ENCODE measurements around the gene MAP2K5.

The MAP2K5 gene

GRCh38 chr15:67771189-67771800 lies 228.8 kb downstream of the MAP2K5 start:
- no peak overlapping the region for H3K9ac ChIP-seq (ENCODE audit: low read depth, low read length)
- no peak overlapping the region for H3K27ac ChIP-seq (ENCODE audit: low read depth, low read length)
- H3K9me3 ChIP-seq (ENCODE audit: control insufficient read depth, insufficient read depth, low read length), result no peaks in the 10 kb centered on the region
- H3K4me1 ChIP-seq (ENCODE audit: control insufficient read depth, insufficient read depth, low read length), result peaks cover 67% of the 10 kb centered on the region
- no peaks in the 10 kb centered on the region for H3K27me3 ChIP-seq (ENCODE audit: control insufficient read depth, insufficient read depth, low read length)
- no peaks in the 10 kb centered on the region for H3K36me3 ChIP-seq (ENCODE audit: control insufficient read depth, insufficient read depth, low read length)
- no peak overlapping the region for H3K4me3 ChIP-seq (ENCODE audit: low read depth, low read length)

GRCh38 chr15:67774626-67775025 lies 232.1 kb downstream of the MAP2K5 start:
- Histone ChIP-seq H3K4me3 (ENCODE audit: low read depth, low read length) (no peak overlapping the region), H3K4me1 (ENCODE audit: control insufficient read depth, insufficient read depth, low read length) (peaks cover 59% of the 10 kb centered on the region), H3K9ac (ENCODE audit: low read depth, low read length) (no peak overlapping the region), H3K27me3 (ENCODE audit: control insufficient read depth, insufficient read depth, low read length) (no peaks in the 10 kb centered on the region), H3K36me3 (ENCODE audit: control insufficient read depth, insufficient read depth, low read length) (no peaks in the 10 kb centered on the region), H3K9me3 (ENCODE audit: control insufficient read depth, insufficient read depth, low read length) (no peaks in the 10 kb centered on the region), H3K27ac (ENCODE audit: low read depth, low read length) (no peak overlapping the region)

DNA sequence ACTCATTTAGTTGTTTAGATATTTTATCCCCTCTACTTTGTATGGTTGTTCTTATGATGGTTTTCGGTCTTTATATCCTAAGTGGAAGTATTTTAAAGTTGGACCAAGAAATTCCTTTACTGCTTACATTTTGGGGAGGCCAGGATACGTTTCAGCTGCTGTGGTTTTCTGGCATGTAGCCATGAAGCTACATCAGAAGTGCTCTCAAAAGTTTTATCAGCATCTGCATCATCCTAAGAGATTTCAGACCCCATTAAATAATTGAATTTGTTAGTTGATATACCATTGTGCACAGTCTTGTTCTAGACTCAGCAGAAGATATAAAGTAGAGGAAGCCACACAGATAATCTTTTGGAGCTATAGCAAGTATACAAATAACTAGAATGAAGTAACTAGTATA lies 232.7 kb downstream of the MAP2K5 start:
- Histone ChIP-seq H3K4me3 (ENCODE audit: low read depth, low read length) (no peak overlapping the region), H3K27me3 (ENCODE audit: control insufficient read depth, insufficient read depth, low read length) (no peaks in the 10 kb centered on the region), H3K36me3 (ENCODE audit: control insufficient read depth, insufficient read depth, low read length) (no peaks in the 10 kb centered on the region), H3K4me1 (ENCODE audit: control insufficient read depth, insufficient read depth, low read length) (peaks cover 52% of the 10 kb centered on the region), H3K9ac (ENCODE audit: low read depth, low read length) (no peak overlapping the region), H3K9me3 (ENCODE audit: control insufficient read depth, insufficient read depth, low read length) (no peaks in the 10 kb centered on the region), H3K27ac (ENCODE audit: low read depth, low read length) (no peak overlapping the region)

DNA sequence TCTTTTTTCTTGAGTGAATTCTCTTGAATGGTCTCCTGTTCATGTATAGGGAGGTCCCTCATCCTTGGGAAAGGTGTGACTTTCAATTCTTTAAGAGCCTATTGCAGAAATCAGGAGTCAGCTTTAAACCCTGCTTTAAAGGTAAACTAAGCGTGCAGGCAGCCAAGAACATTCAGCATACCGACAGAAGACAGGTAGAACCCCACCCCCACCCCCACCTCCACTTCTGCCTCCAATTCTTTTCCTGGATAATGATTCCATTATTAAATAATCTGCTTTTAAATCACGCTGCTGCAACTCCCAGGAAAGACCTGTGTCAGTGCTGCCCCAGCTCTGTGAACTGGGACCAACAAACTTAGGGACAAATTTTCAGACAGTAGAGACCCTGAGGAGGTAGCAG lies 233.5 kb downstream of the MAP2K5 start:
- Histone ChIP-seq H3K27me3 (ENCODE audit: control insufficient read depth, insufficient read depth, low read length) (no peaks in the 10 kb centered on the region), H3K9ac (ENCODE audit: low read depth, low read length) (no peak overlapping the region), H3K4me1 (ENCODE audit: control insufficient read depth, insufficient read depth, low read length) (peaks cover 49% of the 10 kb centered on the region), H3K36me3 (ENCODE audit: control insufficient read depth, insufficient read depth, low read length) (no peaks in the 10 kb centered on the region), H3K4me3 (ENCODE audit: low read depth, low read length) (no peak overlapping the region), H3K9me3 (ENCODE audit: control insufficient read depth, insufficient read depth, low read length) (no peaks in the 10 kb centered on the region), H3K27ac (ENCODE audit: low read depth, low read length) (no peak overlapping the region)

DNA sequence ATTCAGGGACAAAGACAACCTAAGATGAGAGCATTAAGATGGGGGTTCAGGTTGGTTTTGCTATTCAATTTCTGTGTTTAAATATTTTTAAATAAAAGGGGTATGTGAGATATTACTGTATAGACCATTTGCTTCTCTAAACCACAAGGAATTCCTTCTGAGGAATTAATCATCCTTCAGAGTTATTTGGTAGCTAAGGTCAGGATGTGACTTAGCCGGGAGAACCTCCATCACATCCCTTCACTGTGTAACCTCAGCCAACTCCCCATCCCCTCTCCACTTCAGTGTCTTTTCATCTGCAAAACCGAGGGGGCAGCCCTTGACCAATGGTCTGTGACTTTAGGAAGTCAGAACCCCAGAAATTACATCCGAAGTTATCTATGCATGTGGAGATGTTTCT lies 234.1 kb downstream of the MAP2K5 start:
- H3K4me3 ChIP-seq (ENCODE audit: low read depth, low read length), result no peak overlapping the region
- H3K4me1 ChIP-seq (ENCODE audit: control insufficient read depth, insufficient read depth, low read length), result peaks cover 48% of the 10 kb centered on the region
- H3K9ac ChIP-seq (ENCODE audit: low read depth, low read length), result no peak overlapping the region
- no peaks in the 10 kb centered on the region for H3K9me3 ChIP-seq (ENCODE audit: control insufficient read depth, insufficient read depth, low read length)
- H3K27ac ChIP-seq (ENCODE audit: low read depth, low read length), result no peak overlapping the region
- no peaks in the 10 kb centered on the region for H3K27me3 ChIP-seq (ENCODE audit: control insufficient read depth, insufficient read depth, low read length)
- H3K36me3 ChIP-seq (ENCODE audit: control insufficient read depth, insufficient read depth, low read length), result no peaks in the 10 kb centered on the region

GRCh38 chr15:67777071-67777470 lies 234.6 kb downstream of the MAP2K5 start:
- H3K4me1 ChIP-seq (ENCODE audit: control insufficient read depth, insufficient read depth, low read length), result peaks cover 48% of the 10 kb centered on the region
- no peak overlapping the region for H3K9ac ChIP-seq (ENCODE audit: low read depth, low read length)
- H3K36me3 ChIP-seq (ENCODE audit: control insufficient read depth, insufficient read depth, low read length), result no peaks in the 10 kb centered on the region
- H3K4me3 ChIP-seq (ENCODE audit: low read depth, low read length), result no peak overlapping the region
- no peak overlapping the region for H3K27ac ChIP-seq (ENCODE audit: low read depth, low read length)
- no peaks in the 10 kb centered on the region for H3K27me3 ChIP-seq (ENCODE audit: control insufficient read depth, insufficient read depth, low read length)
- H3K9me3 ChIP-seq (ENCODE audit: control insufficient read depth, insufficient read depth, low read length), result no peaks in the 10 kb centered on the region

DNA sequence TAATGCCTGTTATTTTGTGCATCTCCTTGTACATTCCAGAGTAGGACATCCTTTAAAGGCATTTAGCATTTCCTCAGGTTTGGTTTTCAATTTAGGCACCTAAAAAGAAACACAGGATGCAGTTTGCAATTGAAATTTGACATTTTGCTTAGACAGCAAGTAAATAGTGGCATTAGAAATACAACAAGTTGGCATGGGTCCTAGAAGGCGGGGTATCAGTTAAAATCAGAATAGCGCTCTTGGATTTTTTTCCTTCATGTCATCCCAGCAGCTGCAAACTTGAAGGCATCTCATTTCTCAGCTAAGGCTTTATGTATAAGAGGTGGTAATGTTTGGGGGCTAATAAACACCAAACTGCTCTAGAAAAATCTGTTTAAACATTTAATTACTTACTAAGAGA lies 235.3 kb downstream of the MAP2K5 start:
- H3K4me3 ChIP-seq (ENCODE audit: low read depth, low read length), result no peak overlapping the region
- H3K4me1 ChIP-seq (ENCODE audit: control insufficient read depth, insufficient read depth, low read length), result peaks cover 50% of the 10 kb centered on the region
- no peaks in the 10 kb centered on the region for H3K36me3 ChIP-seq (ENCODE audit: control insufficient read depth, insufficient read depth, low read length)
- H3K9ac ChIP-seq (ENCODE audit: low read depth, low read length), result no peak overlapping the region
- no peaks in the 10 kb centered on the region for H3K9me3 ChIP-seq (ENCODE audit: control insufficient read depth, insufficient read depth, low read length)
- no peaks in the 10 kb centered on the region for H3K27me3 ChIP-seq (ENCODE audit: control insufficient read depth, insufficient read depth, low read length)
- no peak overlapping the region for H3K27ac ChIP-seq (ENCODE audit: low read depth, low read length)

GRCh38 chr15:67778968-67779548 lies 236.6 kb downstream of the MAP2K5 start:
- Histone ChIP-seq H3K4me1 (ENCODE audit: control insufficient read depth, insufficient read depth, low read length) (peaks cover 49% of the 10 kb centered on the region), H3K27me3 (ENCODE audit: control insufficient read depth, insufficient read depth, low read length) (no peaks in the 10 kb centered on the region), H3K9ac (ENCODE audit: low read depth, low read length) (no peak overlapping the region), H3K4me3 (ENCODE audit: low read depth, low read length) (no peak overlapping the region), H3K9me3 (ENCODE audit: control insufficient read depth, insufficient read depth, low read length) (no peaks in the 10 kb centered on the region), H3K27ac (ENCODE audit: low read depth, low read length) (no peak overlapping the region), H3K36me3 (ENCODE audit: control insufficient read depth, insufficient read depth, low read length) (no peaks in the 10 kb centered on the region)

- peaks cover 44% of the 10 kb centered on the region for H3K4me1 ChIP-seq (ENCODE audit: control insufficient read depth, insufficient read depth, low read length)
- H3K9ac ChIP-seq (ENCODE audit: low read depth, low read length), result no peak overlapping the region
- no peak overlapping the region for H3K27ac ChIP-seq (ENCODE audit: low read depth, low read length)
- no peaks in the 10 kb centered on the region for H3K9me3 ChIP-seq (ENCODE audit: control insufficient read depth, insufficient read depth, low read length)
- no peaks in the 10 kb centered on the region for H3K36me3 ChIP-seq (ENCODE audit: control insufficient read depth, insufficient read depth, low read length)
- H3K27me3 ChIP-seq (ENCODE audit: control insufficient read depth, insufficient read depth, low read length), result no peaks in the 10 kb centered on the region
- no peak overlapping the region for H3K4me3 ChIP-seq (ENCODE audit: low read depth, low read length)
These were observed 237.1 kb downstream of the MAP2K5 start for GRCh38 chr15:67779549-67780111.

GRCh38 chr15:67781061-67781460 lies 238.6 kb downstream of the MAP2K5 start:
- Histone ChIP-seq H3K9me3 (ENCODE audit: control insufficient read depth, insufficient read depth, low read length) (no peaks in the 10 kb centered on the region), H3K4me1 (ENCODE audit: control insufficient read depth, insufficient read depth, low read length) (peaks cover 43% of the 10 kb centered on the region), H3K36me3 (ENCODE audit: control insufficient read depth, insufficient read depth, low read length) (no peaks in the 10 kb centered on the region), H3K27me3 (ENCODE audit: control insufficient read depth, insufficient read depth, low read length) (no peaks in the 10 kb centered on the region), H3K4me3 (ENCODE audit: low read depth, low read length) (no peak overlapping the region), H3K9ac (ENCODE audit: low read depth, low read length) (no peak overlapping the region), H3K27ac (ENCODE audit: low read depth, low read length) (no peak overlapping the region)

DNA sequence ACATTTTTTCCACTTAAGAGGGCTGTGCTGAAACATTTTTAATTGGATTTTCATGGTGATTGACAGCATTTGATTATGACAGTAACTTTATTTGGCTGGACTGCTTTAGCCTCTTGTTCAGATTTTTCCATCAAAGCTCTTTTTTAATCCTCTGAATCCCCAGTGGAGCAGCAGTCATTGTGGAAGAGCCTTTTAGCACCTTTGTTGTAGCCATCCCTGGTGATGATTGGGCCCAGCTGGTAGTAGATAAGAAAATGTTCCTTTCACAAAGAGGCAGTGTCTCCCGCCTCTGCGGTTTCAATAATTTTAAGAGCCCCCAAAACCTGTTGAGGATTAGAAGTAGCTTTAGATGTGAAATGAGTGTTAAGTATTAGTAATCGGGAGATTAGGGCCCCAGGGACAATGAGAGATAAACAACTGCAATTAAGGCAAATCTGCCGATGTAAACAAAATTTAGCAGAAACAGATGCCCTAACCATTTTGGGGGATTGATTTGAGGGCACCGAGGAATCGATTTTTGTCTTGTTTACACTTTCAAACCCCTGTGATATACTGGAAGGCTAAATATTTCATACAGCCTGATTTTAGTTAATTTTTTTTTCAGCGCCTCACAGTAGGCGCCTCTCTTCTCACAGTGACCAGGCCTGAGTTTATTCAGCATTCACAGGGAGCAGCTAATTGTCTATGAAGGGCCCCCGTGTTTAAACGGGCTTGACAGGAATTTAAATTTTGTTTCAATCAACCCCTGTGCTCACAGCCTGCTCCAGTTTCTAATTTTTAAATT lies 239.6 kb downstream of the MAP2K5 start:
- peak overlapping the region; percentile 66 for H3K27ac ChIP-seq (ENCODE audit: low read depth, low read length)
- H3K27me3 ChIP-seq (ENCODE audit: control insufficient read depth, insufficient read depth, low read length), result no peaks in the 10 kb centered on the region
- H3K4me1 ChIP-seq (ENCODE audit: control insufficient read depth, insufficient read depth, low read length), result peaks cover 41% of the 10 kb centered on the region
- H3K9me3 ChIP-seq (ENCODE audit: control insufficient read depth, insufficient read depth, low read length), result no peaks in the 10 kb centered on the region
- no peak overlapping the region for H3K9ac ChIP-seq (ENCODE audit: low read depth, low read length)
- H3K4me3 ChIP-seq (ENCODE audit: low read depth, low read length), result no peak overlapping the region
- H3K36me3 ChIP-seq (ENCODE audit: control insufficient read depth, insufficient read depth, low read length), result no peaks in the 10 kb centered on the region

All from HUES48 (cell line).